ENCODE results near the gene FABP2. TPM values are rescaled to one million over a fixed set of nuclear protein-coding genes. Genes with fewer than 3 reads are reported as not detected.

FABP2 gene
- polyA plus RNA-seq, 1 experiment, result not detected

- ChIA-PET POLR2A (no interaction called here), CTCF (no interaction called here)
- no peak for DNase-seq (ENCODE audit: low read depth, low spot score)
- Histone ChIP-seq H3K27me3 (ENCODE audit: control insufficient read depth, insufficient read depth, low read length) (no peaks in the 10 kb centered on the region), H3K4me3 (ENCODE audit: low read depth, low read length) (no peak overlapping the region), H3K9me3 (ENCODE audit: control insufficient read depth, insufficient read depth, low read length) (no peaks in the 10 kb centered on the region), H3K27ac (ENCODE audit: low read depth, low read length) (no peak overlapping the region)
- TF ChIP-seq CTCF (IDR thresholded peaks at IDR 0.05; ENCODE audit: low read depth, low read length), result no peak
These were observed 14.3 kb downstream of the FABP2 start for GRCh38 chr4:119307606-119308005.

GRCh38 chr4:119304431-119304830 is 17.5 kb downstream of the FABP2 start:
- Histone ChIP-seq H3K9me3 (ENCODE audit: control insufficient read depth, insufficient read depth, low read length) (no peaks in the 10 kb centered on the region), H3K4me3 (ENCODE audit: low read depth, low read length) (no peak overlapping the region), H3K27me3 (ENCODE audit: control insufficient read depth, insufficient read depth, low read length) (no peaks in the 10 kb centered on the region), H3K27ac (ENCODE audit: low read depth, low read length) (no peak overlapping the region)
- DNase-seq (ENCODE audit: low read depth, low spot score), result no peak
- ChIA-PET POLR2A (no interaction called here), CTCF (no interaction called here)
- no peak for TF ChIP-seq CTCF (IDR thresholded peaks at IDR 0.05; ENCODE audit: low read depth, low read length)

GRCh38 chr4:119303587-119304305 is 18.2 kb downstream of the FABP2 start:
- no peaks in the 10 kb centered on the region for H3K27me3 ChIP-seq (ENCODE audit: control insufficient read depth, insufficient read depth, low read length)
- TF ChIP-seq CTCF (IDR thresholded peaks at IDR 0.05; ENCODE audit: low read depth, low read length), result no peak
- ChIA-PET POLR2A (no interaction called here), CTCF (no interaction called here)
- no peak for DNase-seq (ENCODE audit: low read depth, low spot score)
- H3K4me3 ChIP-seq (ENCODE audit: low read depth, low read length), result no peak overlapping the region
- no peaks in the 10 kb centered on the region for H3K9me3 ChIP-seq (ENCODE audit: control insufficient read depth, insufficient read depth, low read length)
- no peak overlapping the region for H3K27ac ChIP-seq (ENCODE audit: low read depth, low read length)

- CTCF ChIA-PET, result no interaction called here
- TF ChIP-seq CTCF (IDR thresholded peaks at IDR 0.05; ENCODE audit: low read depth, low read length), result no peak
- no peaks in the 10 kb centered on the region for H3K27me3 ChIP-seq (ENCODE audit: control insufficient read depth, insufficient read depth, low read length)
These were observed 19.7 kb downstream of the FABP2 start for GRCh38 chr4:119302073-119302832.

More at GRCh38 chr4:119302073-119302832, 19.7 kb downstream of the FABP2 start:
- no peak for DNase-seq (ENCODE audit: low read depth, low spot score)
- no peak overlapping the region for H3K27ac ChIP-seq (ENCODE audit: low read depth, low read length)
- H3K4me3 ChIP-seq (ENCODE audit: low read depth, low read length), result no peak overlapping the region
- POLR2A ChIA-PET, result no interaction called here
- H3K9me3 ChIP-seq (ENCODE audit: control insufficient read depth, insufficient read depth, low read length), result no peaks in the 10 kb centered on the region

Measured in AG04450 (cell line).